HG03460 (cell line): ENCODE results near the gene CRTC2.
"Not testable (repeated sequence)": the region's sequence is repeated elsewhere in the genome, so short reads cannot be mapped to it uniquely, and the experiment has no call there.

Source experiments
- ATAC-seq: cut with Tn5 transposase; IDR thresholded peaks from one replicate; pipeline ENCODE4 v1.9.1; 2021; ENCODE audit not compliant: unreplicated experiment

The CRTC2 gene, protein sequence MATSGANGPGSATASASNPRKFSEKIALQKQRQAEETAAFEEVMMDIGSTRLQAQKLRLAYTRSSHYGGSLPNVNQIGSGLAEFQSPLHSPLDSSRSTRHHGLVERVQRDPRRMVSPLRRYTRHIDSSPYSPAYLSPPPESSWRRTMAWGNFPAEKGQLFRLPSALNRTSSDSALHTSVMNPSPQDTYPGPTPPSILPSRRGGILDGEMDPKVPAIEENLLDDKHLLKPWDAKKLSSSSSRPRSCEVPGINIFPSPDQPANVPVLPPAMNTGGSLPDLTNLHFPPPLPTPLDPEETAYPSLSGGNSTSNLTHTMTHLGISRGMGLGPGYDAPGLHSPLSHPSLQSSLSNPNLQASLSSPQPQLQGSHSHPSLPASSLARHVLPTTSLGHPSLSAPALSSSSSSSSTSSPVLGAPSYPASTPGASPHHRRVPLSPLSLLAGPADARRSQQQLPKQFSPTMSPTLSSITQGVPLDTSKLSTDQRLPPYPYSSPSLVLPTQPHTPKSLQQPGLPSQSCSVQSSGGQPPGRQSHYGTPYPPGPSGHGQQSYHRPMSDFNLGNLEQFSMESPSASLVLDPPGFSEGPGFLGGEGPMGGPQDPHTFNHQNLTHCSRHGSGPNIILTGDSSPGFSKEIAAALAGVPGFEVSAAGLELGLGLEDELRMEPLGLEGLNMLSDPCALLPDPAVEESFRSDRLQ

DNA sequence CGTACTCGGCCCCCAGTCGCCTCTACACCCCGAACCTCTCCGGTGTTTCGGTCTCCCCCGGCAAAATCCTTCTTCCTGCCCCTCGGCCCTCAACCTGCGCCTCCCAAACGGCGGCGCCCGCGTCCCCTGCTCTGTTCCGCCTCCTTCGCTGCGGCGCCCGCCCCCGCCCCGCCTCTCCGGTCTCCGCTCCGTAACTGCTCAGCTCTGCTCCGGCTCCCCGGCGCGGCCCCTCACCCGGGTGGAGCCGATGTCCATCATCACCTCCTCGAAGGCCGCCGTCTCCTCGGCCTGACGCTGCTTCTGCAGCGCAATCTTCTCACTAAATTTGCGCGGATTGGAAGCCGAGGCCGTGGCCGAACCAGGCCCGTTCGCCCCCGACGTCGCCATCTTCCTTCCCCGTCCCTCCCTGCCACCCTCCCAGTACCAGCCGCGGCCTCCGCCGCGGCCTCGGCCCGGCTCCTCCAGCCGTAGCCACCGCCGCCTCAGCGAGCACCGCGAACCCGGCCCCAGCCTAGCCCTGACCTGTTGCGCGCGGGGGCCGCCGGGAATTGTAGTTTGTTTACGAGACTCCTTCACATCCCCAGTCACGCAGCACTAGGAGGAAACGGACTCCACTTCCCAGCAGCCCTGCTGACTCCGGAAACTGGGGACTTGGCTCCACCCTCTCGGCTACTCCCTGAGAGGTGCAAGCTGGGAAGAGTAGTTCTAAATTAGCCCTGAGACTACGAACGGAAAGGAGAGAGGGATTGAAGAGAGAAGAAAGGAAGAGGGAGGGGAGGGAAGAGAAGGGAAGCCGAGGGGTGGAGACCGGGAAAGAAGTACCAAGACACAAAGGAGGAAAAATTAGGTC lies at the start of gene CRTC2:
TSS of gene CRTC2 (minus strand) at position 502 of the 850 bp plus-strand sequence. CDS start at position 387, 115 bp downstream.
- peak; percentile 70 for ATAC-seq

- no peak for ATAC-seq
Measured at GRCh38 chr1:154006136-154006535, 47.7 kb upstream of the CRTC2 start.

- no peak for ATAC-seq
Measured at GRCh38 chr1:154000420-154000819, 42.0 kb upstream of the CRTC2 start.

- ATAC-seq = not testable (repeated sequence)
Measured at GRCh38 chr1:153996882-153997281, 38.5 kb upstream of the CRTC2 start.

- no peak for ATAC-seq
Measured at GRCh38 chr1:153995640-153996039, 37.2 kb upstream of the CRTC2 start.

DNA sequence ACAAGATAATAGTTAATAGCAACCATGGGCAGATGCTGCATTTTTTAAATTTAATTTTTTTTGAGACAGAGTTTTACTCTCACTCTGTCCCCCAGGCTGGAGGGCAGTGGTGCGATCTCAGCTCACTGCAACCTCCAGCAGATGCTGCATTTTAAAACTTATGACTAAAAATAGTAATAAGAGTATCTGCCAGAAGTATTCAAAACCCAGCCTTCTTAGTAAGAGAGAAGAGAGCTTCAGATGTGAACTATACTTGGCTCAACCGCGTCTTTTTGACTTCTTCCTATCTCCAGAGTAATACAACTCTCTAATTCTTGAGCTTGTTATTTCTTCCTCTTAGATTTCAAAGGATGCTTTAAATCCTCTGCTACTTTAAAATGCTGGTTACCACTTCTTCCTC lies 36.8 kb upstream of the CRTC2 start:
- ATAC-seq = no peak

DNA sequence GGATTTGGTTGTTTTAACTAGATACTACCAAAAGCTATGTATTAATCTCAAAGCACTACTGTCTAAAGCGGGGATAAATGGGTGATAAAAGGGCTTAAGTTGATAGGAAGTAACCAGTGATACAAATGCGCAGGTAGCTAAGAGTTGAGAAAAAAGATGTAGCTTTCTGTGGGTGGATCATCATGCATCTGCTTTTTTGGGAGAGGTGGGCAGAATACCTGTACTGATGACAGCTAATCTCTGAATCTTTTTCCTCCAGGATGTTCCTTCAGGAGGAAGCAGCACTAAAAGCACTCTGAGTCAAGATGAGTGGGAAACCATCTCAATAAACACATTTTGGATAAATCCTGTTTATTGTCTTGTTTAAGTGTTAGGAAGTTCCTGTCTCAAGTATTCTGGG lies 33.4 kb upstream of the CRTC2 start:
- no peak for ATAC-seq

DNA sequence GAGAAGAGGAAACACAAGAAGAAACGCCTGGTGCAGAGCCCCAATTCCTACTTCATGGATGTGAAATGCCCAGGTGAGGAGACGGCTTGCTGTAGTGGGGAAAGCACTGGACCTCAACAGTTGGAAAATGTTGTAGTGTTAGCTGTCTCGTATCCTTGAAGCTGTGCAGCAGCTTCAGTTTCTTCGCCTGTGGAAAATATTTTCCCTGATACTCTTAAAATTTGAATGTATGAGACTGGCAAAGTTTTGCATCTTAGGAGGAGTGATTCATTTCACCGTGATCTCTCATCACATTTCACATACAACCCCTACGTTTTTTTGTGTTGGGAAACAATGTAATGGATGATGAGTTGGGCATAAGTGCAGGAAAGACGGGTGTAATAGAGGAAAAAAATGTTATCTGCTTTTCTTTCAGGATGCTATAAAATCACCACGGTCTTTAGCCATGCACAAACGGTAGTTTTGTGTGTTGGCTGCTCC lies 32.8 kb upstream of the CRTC2 start:
- no peak for ATAC-seq

- peak; percentile 66 for ATAC-seq
Measured at GRCh38 chr1:153990468-153991150, 32.2 kb upstream of the CRTC2 start, which contains the start of gene RPS27. TSS of gene RPS27 (plus strand) at chr1:153990762. CDS start at chr1:153990797, 35 bp downstream.

- ATAC-seq = no peak
Measured at GRCh38 chr1:153987621-153988020, 29.2 kb upstream of the CRTC2 start.

- no peak for ATAC-seq
Measured at GRCh38 chr1:153985941-153986761, 27.7 kb upstream of the CRTC2 start, which contains the start of gene RAB13. TSS of gene RAB13 (minus strand) at chr1:153986339. CDS start at chr1:153986236, 103 bp downstream.

- no peak for ATAC-seq
Measured at GRCh38 chr1:153985341-153985912, 27.0 kb upstream of the CRTC2 start.

- ATAC-seq = no peak
Measured at GRCh38 chr1:153984123-153984894, 25.9 kb upstream of the CRTC2 start.

GRCh38 chr1:153981735-153982134 lies 23.3 kb upstream of the CRTC2 start:
- not testable (repeated sequence) for ATAC-seq

DNA sequence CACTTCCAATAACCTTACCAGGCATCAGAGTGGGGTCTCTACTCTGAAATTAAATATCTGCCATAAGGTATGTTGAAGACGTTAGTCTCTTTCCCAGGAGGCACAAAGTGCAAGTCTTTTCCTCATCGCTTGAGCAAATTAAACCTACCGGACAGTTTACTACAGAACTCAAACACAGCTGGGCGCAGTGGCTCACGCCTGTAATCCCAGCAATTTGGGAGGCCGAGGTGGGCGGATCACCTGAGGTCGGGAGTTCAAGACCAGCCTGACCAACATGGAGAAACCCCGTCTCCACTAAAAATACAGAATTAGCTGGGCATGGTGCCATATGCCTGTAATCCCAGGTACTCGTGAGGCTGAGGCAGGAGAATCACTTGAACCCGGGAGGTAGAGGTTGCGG lies 20.7 kb upstream of the CRTC2 start:
- not testable (repeated sequence) for ATAC-seq

- ATAC-seq = no peak
Measured at GRCh38 chr1:153978274-153978909, 20.0 kb upstream of the CRTC2 start.

GRCh38 chr1:153977250-153978240 lies 19.1 kb upstream of the CRTC2 start, which contains the start of gene JTB:
TSS of gene JTB (minus strand) at chr1:153977674. CDS start at chr1:153977252, 422 bp downstream.
- no peak for ATAC-seq
